SK-N-SH (cell line): ENCODE data around the gene GRIK1. TPM values are rescaled to one million over a fixed set of nuclear protein-coding genes. Genes with fewer than 3 reads are reported as not detected.

Source experiments
- CTCF ChIA-PET: fragments of 300-600, 350-600 bp; formaldehyde crosslinking; extraction: SDS; loops from one replicate; lab custom pipeline; 2021; lab: Yijun Ruan, JAX
- POLR2A ChIA-PET: fragments of 350-600 bp; sonication (Branson Sonifier 250); formaldehyde crosslinking; extraction: SDS; loops from one replicate; lab custom pipeline; 2020; ENCODE audit warnings: antibody characterized with exemption, inconsistent platforms; lab: Yijun Ruan, JAX
- DNase-seq: peaks from one replicate; pipeline ENCODE4 v3.0.0; 2012
- H2AFZ ChIP-seq: fragments of 200-600 bp; sonication (generic); 2 replicates; pipeline ENCODE4 v1.8.1; 2016; ENCODE audit warnings: antibody characterized with exemption, mild to moderate bottlenecking, low read depth
- H3F3A ChIP-seq: fragments of 200-600 bp; sonication (generic); replicated peaks from 2 replicates; pipeline ENCODE3; 2016; ENCODE audit warnings: antibody characterized with exemption, mild to moderate bottlenecking; ENCODE audit not compliant: insufficient read depth
- H3K27ac ChIP-seq, 2 experiments: fragments of 200-500 bp in 1 of 2; fragments of 200-600 bp in 1 of 2; sonication (Bioruptor generic) in 1 of 2; sonication (generic), shearing (Covaris generic) in 1 of 2; 2 replicates each; pipeline versions ENCODE4 v1.5.1 to v1.6.1; 2014 to 2016; ENCODE audit warnings: low read depth in 2 of 2, inconsistent platforms in 1 of 2, low read length in 1 of 2, mild to moderate bottlenecking in 1 of 2, mixed read lengths in 1 of 2
- H3K27me3 ChIP-seq: fragments of 200-600 bp; sonication (generic), shearing (Covaris generic); 2 replicates; pipeline ENCODE4 v1.6.1; 2016; ENCODE audit warnings: mixed run types; ENCODE audit not compliant: insufficient read depth
- H3K36me3 ChIP-seq, 2 experiments: fragments of 200-500 bp in 1 of 2; fragments of 200-600 bp in 1 of 2; sonication (Bioruptor generic) in 1 of 2; sonication (generic) in 1 of 2; replicated peaks in 1 of 2; 2 replicates each; pipeline versions ENCODE3 to v1.5.1; 2014 to 2016; ENCODE audit warnings: low read length in 1 of 2, mild to moderate bottlenecking in 1 of 2; ENCODE audit not compliant: insufficient read depth in 2 of 2, control insufficient read depth in 1 of 2
- H3K4me1 ChIP-seq, 2 experiments: fragments of 200-500 bp in 1 of 2; fragments of 200-600 bp in 1 of 2; sonication (Bioruptor generic) in 1 of 2; sonication (generic), shearing (Covaris generic) in 1 of 2; 2 replicates each; pipeline versions ENCODE4 v1.5.1 to v1.6.1; 2014 to 2016; ENCODE audit warnings: low read depth in 1 of 2, low read length in 1 of 2, mixed run types in 1 of 2; ENCODE audit not compliant: insufficient read depth in 2 of 2, control insufficient read depth in 1 of 2
- H3K4me2 ChIP-seq: fragments of 200-600 bp; sonication (generic), shearing (Covaris generic); 2 replicates; pipeline ENCODE4 v1.6.1; 2017; ENCODE audit warnings: mixed run types
- H3K4me3 ChIP-seq, 2 experiments: fragments of 200-500 bp in 1 of 2; fragments of 200-600 bp in 1 of 2; sonication (Bioruptor generic) in 1 of 2; sonication (generic), shearing (Covaris generic) in 1 of 2; 2 replicates each; pipeline versions ENCODE4 v1.5.1 to v1.8.1; 2014 to 2016; ENCODE audit warnings: low read depth in 2 of 2, inconsistent platforms in 1 of 2, low read length in 1 of 2, mild to moderate bottlenecking in 1 of 2, mixed read lengths in 1 of 2, moderate library complexity in 1 of 2
- H3K79me2 ChIP-seq: fragments of 200-600 bp; sonication (generic); 2 replicates; pipeline ENCODE4 v1.8.1; 2017; ENCODE audit warnings: mild to moderate bottlenecking; ENCODE audit not compliant: insufficient read depth
- H3K9ac ChIP-seq: fragments of 200-600 bp; sonication (generic); 2 replicates; pipeline ENCODE4 v1.6.1; 2017; ENCODE audit warnings: mixed run types
- H3K9me2 ChIP-seq: fragments of 200-600 bp; sonication (generic); 2 replicates; pipeline ENCODE4 v1.6.1; 2017; ENCODE audit warnings: mixed run types
- H3K9me3 ChIP-seq: fragments of 200-600 bp; sonication (generic); 2 replicates; pipeline ENCODE4 v1.6.1; 2017; ENCODE audit warnings: mixed run types, mild to moderate bottlenecking, moderate library complexity
- H4K20me1 ChIP-seq: fragments of 200-600 bp; sonication (generic); 2 replicates; pipeline ENCODE4 v1.6.1; 2017; ENCODE audit warnings: mild to moderate bottlenecking, mixed run types; ENCODE audit not compliant: insufficient read depth
- CHD2 ChIP-seq: fragments of 150-350 bp; IDR thresholded peaks from 2 replicates; pipeline ENCODE4 v1.6.1; 2018; ENCODE audit warnings: low read length; ENCODE audit not compliant: partially characterized antibody
- EP300 ChIP-seq, 2 experiments: IDR thresholded peaks; 2 replicates each; pipeline versions ENCODE4 v1.4.0 to v1.6.1; 2012; ENCODE audit warnings: borderline replicate concordance in 1 of 2, low read depth in 1 of 2, low read length in 1 of 2
- FOXM1 ChIP-seq: IDR thresholded peaks from 2 replicates; pipeline ENCODE4 v1.4.0; 2012; ENCODE audit warnings: low read depth, mild to moderate bottlenecking
- JUND ChIP-seq: IDR thresholded peaks from 2 replicates; pipeline ENCODE4 v1.4.0; 2012
- MXI1 ChIP-seq: IDR thresholded peaks from 2 replicates; pipeline ENCODE4 v1.6.1; 2012; ENCODE audit warnings: mild to moderate bottlenecking, low read depth, low read length, improper control_type of control experiment
- POLR2AphosphoS5 ChIP-seq: IDR thresholded peaks from 2 replicates; pipeline ENCODE4 v1.6.1; 2012; ENCODE audit warnings: low read depth, low read length
- RAD21 ChIP-seq: IDR thresholded peaks from 2 replicates; pipeline ENCODE4 v1.6.1; 2012; ENCODE audit warnings: mild to moderate bottlenecking, low read length
- RCOR1 ChIP-seq: fragments of 150-350 bp; IDR thresholded peaks from 2 replicates; pipeline ENCODE4 v1.6.1; 2017; ENCODE audit warnings: antibody characterized with exemption, low read length
- RFX5 ChIP-seq: IDR thresholded peaks from 2 replicates; pipeline ENCODE4 v1.6.1; 2012; ENCODE audit warnings: mild to moderate bottlenecking, improper control_type of control experiment, low read length
- SIN3A ChIP-seq: IDR thresholded peaks from 2 replicates; pipeline ENCODE4 v1.6.1; 2012; ENCODE audit warnings: low read depth, mild to moderate bottlenecking, low read length, moderate library complexity, borderline replicate concordance
- TCF12 ChIP-seq: IDR thresholded peaks from 2 replicates; pipeline ENCODE4 v1.4.0; 2012
- WGBS: methylation state at CpG from one replicate; pipeline ENCODE4 v1.1.6; 2017; ENCODE audit warnings: low lambda C conversion rate; 5-methylcytosine and 5-hydroxymethylcytosine counted together
- polyA plus RNA-seq, 3 experiments: library from polyadenylated mRNA; depleted of rRNA; stranded (reverse); fragments of >200 nt; gene quantifications; 2 replicates each; pipeline ENCODE4 v1.2.3, GENCODE V29; 2012
- TF ChIP-seq, protein P1 (sequence below): fragments of 150-350 bp; IDR thresholded peaks from 2 replicates; pipeline ENCODE4 v1.6.1; 2016; ENCODE audit warnings: mild to moderate bottlenecking, low read depth, low read length
- TF ChIP-seq, protein P2 (sequence below): IDR thresholded peaks from 2 replicates; pipeline ENCODE4 v1.6.1; 2012; ENCODE audit warnings: mild to moderate bottlenecking, low read depth, low read length, moderate library complexity
- TF ChIP-seq, protein P3 (sequence below): fragments of 150-350 bp; IDR thresholded peaks from 2 replicates; pipeline ENCODE4 v1.6.1; 2017; ENCODE audit warnings: antibody characterized with exemption, low read length, low read depth, borderline replicate concordance
- TF ChIP-seq, protein P4 (sequence below): IDR thresholded peaks from 2 replicates; pipeline ENCODE4 v1.4.0; 2012; ENCODE audit warnings: low read depth, borderline replicate concordance

The GRIK1 gene
- polyA plus RNA-seq, 1 of the 3 experiments (the other 2 are of a cell fraction): not detected

DNA sequence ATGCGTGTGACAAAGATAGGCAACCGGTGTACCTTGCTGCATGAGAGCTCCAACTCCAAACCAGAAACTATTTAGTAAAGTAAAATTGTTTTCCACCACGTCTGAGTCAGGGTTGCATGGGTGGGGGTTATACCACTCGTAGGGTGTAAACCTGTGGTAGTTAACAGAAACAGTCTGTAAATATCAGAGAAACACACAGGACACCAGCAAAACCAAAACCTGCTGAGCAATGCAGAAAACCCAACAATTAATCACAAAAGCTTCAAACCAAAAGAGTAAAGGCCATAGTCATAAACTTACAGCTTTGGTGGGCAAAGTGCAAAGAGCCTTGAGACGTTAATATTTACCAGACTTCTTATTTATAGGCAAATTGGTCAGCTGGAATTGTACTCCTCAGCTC is 358.4 kb downstream of the GRIK1 start:
- no peak for DNase-seq
- no peaks in the 10 kb centered on the region for H4K20me1 ChIP-seq
- H3K27me3 ChIP-seq: no peaks in the 10 kb centered on the region
- H3F3A ChIP-seq: no peaks in the 10 kb centered on the region
- ChIA-PET POLR2A (no interaction called here), CTCF (interaction anchor here (1.0 kb wide), 1 partner anchor 12 kb away, joined by 3 read pairs; no protein-coding TSS in a partner anchor)
- H3K36me3 ChIP-seq: no peaks in the 10 kb centered on the region
- WGBS: 80% methylated on average over 5 of the region's 5 CpGs
- H3K4me1 ChIP-seq: peaks cover 0 to 3% of the 10 kb centered on the region in 2 experiments; a peak in 1 of 4 replicates
- no peak overlapping the region for H3K27ac ChIP-seq
- H3K4me3 ChIP-seq: no peak overlapping the region
- no peak overlapping the region for H3K4me2 ChIP-seq
- H3K9ac ChIP-seq: no peak overlapping the region
- no peaks in the 10 kb centered on the region for H3K79me2 ChIP-seq
- no peaks in the 10 kb centered on the region for H3K9me3 ChIP-seq
- no peak overlapping the region for H2AFZ ChIP-seq
- no peaks in the 10 kb centered on the region for H3K9me2 ChIP-seq
- no peak for TF ChIP-seq SIN3A
- TF ChIP-seq, protein P1, sequence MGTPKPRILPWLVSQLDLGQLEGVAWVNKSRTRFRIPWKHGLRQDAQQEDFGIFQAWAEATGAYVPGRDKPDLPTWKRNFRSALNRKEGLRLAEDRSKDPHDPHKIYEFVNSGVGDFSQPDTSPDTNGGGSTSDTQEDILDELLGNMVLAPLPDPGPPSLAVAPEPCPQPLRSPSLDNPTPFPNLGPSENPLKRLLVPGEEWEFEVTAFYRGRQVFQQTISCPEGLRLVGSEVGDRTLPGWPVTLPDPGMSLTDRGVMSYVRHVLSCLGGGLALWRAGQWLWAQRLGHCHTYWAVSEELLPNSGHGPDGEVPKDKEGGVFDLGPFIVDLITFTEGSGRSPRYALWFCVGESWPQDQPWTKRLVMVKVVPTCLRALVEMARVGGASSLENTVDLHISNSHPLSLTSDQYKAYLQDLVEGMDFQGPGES: no peak
- no peak for TF ChIP-seq JUND
- no peak for TF ChIP-seq RAD21
- no peak for TF ChIP-seq POLR2AphosphoS5
- TF ChIP-seq MXI1: no peak
- no peak for TF ChIP-seq FOXM1
- no peak for TF ChIP-seq CHD2
- TF ChIP-seq, protein P2, sequence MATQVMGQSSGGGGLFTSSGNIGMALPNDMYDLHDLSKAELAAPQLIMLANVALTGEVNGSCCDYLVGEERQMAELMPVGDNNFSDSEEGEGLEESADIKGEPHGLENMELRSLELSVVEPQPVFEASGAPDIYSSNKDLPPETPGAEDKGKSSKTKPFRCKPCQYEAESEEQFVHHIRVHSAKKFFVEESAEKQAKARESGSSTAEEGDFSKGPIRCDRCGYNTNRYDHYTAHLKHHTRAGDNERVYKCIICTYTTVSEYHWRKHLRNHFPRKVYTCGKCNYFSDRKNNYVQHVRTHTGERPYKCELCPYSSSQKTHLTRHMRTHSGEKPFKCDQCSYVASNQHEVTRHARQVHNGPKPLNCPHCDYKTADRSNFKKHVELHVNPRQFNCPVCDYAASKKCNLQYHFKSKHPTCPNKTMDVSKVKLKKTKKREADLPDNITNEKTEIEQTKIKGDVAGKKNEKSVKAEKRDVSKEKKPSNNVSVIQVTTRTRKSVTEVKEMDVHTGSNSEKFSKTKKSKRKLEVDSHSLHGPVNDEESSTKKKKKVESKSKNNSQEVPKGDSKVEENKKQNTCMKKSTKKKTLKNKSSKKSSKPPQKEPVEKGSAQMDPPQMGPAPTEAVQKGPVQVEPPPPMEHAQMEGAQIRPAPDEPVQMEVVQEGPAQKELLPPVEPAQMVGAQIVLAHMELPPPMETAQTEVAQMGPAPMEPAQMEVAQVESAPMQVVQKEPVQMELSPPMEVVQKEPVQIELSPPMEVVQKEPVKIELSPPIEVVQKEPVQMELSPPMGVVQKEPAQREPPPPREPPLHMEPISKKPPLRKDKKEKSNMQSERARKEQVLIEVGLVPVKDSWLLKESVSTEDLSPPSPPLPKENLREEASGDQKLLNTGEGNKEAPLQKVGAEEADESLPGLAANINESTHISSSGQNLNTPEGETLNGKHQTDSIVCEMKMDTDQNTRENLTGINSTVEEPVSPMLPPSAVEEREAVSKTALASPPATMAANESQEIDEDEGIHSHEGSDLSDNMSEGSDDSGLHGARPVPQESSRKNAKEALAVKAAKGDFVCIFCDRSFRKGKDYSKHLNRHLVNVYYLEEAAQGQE: no peak
- TF ChIP-seq RCOR1: no peak
- TF ChIP-seq TCF12: no peak
- no peak for TF ChIP-seq EP300 (IDR thresholded peaks at IDR 0.05; ENCODE audit: borderline replicate concordance in 1 of 2, low read depth in 1 of 2, low read length in 1 of 2)
- TF ChIP-seq, protein P3, sequence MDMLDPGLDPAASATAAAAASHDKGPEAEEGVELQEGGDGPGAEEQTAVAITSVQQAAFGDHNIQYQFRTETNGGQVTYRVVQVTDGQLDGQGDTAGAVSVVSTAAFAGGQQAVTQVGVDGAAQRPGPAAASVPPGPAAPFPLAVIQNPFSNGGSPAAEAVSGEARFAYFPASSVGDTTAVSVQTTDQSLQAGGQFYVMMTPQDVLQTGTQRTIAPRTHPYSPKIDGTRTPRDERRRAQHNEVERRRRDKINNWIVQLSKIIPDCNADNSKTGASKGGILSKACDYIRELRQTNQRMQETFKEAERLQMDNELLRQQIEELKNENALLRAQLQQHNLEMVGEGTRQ: no peak
- no peak for TF ChIP-seq RFX5
- TF ChIP-seq, protein P4, sequence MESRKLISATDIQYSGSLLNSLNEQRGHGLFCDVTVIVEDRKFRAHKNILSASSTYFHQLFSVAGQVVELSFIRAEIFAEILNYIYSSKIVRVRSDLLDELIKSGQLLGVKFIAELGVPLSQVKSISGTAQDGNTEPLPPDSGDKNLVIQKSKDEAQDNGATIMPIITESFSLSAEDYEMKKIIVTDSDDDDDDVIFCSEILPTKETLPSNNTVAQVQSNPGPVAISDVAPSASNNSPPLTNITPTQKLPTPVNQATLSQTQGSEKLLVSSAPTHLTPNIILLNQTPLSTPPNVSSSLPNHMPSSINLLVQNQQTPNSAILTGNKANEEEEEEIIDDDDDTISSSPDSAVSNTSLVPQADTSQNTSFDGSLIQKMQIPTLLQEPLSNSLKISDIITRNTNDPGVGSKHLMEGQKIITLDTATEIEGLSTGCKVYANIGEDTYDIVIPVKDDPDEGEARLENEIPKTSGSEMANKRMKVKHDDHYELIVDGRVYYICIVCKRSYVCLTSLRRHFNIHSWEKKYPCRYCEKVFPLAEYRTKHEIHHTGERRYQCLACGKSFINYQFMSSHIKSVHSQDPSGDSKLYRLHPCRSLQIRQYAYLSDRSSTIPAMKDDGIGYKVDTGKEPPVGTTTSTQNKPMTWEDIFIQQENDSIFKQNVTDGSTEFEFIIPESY: no peak
